Stimulated activated CD4-positive, alpha-beta T cell treated with anti-CD3 and anti-CD28 coated beads, Interleukin-1b, Interleukin-23, amount 100 ng/mL, for 48 hours (primary cell): ENCODE results near the gene ARAP3.
"Not testable (repeated sequence)": the region's sequence is repeated elsewhere in the genome, so short reads cannot be mapped to it uniquely, and the experiment has no call there.

Experiments used
- DNase-seq: peaks from one replicate; pipeline ENCODE4 v3.0.0-alpha.2; 2020

Gene ARAP3

GRCh38 chr5:141611289-141611688, 70.7 kb downstream of the ARAP3 start:
- DNase-seq: no peak

DNA sequence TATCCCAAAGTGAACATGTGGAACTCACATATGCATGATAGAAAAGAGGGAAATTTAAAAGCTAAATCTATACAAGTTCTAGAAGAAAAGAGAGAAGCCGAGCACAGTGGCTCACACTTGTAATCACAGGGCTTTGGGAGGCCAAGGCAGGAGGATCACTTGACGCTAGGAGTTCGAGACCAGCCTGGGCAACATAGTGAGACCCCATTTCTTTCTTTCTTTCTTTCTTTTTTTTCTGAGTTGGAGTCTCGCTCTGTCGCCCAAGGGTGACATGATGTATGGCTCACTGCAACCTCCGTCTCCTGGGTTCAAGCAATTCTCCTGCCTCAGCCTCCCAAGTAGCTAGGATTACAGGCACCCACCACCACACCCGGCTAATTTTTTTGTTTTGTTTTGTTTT, 72.1 kb downstream of the ARAP3 start:
- DNase-seq: not testable (repeated sequence)

DNA sequence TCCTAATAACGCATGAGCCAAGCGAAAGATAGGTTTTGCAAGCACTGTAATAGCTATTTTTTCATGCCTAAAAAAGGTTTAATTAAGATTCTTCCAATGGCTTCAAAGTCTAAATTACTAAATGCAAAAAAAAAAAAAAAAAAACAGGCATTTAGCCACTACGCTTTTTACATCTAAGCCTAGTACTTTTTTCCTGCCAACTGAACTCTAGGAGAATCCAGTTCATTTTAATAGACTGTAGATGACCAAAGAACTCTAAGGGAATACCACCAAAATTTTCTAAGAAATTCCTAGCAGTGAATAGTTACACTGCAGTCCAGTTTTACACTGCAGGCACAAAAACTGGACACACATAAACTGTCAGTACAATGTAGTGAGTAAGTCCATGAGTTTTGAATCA, 73.0 kb downstream of the ARAP3 start:
- no peak for DNase-seq

DNA sequence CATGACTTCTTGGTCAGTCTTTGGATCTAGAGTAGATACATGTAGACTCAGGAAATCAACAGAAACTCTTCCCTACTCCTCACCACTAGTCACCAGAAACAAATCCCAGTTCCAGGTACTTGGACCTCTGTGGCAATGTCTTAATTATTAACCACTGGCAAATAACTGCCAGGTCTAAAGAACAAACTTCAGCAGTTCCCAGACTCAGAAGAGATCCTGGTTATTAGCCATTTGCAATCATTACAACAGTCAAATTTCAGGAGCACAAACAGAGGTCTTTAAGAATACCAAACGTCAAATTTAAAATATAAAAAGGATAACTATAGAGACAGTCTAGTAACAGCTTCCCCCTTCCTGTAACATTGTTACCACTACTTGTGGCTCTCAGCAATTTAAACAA, 73.5 kb downstream of the ARAP3 start:
- DNase-seq: no peak

GRCh38 chr5:141608046-141608445, 74.0 kb downstream of the ARAP3 start:
- DNase-seq: no peak

DNA sequence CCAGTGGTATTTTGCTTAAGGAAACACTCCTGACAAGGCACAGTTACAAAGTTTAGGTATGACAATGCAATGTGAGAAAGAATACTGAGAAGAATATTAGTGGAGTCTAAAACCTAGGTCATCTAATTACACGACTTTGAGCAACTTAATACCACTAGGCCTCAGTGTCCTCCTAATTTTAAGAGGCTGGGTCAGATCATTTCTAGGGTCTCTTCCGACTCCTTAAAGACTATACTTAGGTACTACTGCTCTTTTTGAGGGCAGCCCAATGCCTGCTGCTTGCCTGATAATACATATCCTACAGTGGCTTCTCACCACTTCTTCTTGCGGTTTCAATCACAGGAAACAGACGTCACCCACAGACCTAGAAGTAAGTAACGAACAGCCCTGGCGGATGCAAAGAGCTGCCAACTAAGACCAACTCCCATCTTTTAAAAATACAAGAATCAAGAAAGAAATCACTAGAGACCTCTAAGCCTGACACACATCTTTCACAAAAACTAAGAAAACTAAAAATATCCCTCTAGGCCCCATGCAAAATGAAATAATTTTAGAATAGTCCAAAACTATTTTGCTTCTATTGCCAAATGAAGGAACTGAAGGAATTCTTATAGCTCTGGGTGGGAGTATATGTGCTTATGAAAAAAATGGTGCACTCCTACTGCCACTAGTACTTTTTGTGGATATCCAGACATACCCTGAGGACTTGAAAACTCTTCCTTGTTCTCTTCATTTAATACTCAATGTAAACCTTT, 76.3 kb downstream of the ARAP3 start:
- peak; percentile 69 for DNase-seq

- peak; percentile 21 for DNase-seq
Observed at GRCh38 chr5:141603923-141604717, 77.9 kb downstream of the ARAP3 start.
